Suppressor macrophage treated with lipopolysaccharide for 4 hours (primary cell): ENCODE data around the gene EIF4G3.
"Not testable (repeated sequence)": the region's sequence is repeated elsewhere in the genome, so short reads cannot be mapped to it uniquely, and the experiment has no call there.

Experiments used
- DNase-seq: peaks from one replicate; pipeline ENCODE4 v3.0.0-alpha.2; 2020

The EIF4G3 gene

DNA sequence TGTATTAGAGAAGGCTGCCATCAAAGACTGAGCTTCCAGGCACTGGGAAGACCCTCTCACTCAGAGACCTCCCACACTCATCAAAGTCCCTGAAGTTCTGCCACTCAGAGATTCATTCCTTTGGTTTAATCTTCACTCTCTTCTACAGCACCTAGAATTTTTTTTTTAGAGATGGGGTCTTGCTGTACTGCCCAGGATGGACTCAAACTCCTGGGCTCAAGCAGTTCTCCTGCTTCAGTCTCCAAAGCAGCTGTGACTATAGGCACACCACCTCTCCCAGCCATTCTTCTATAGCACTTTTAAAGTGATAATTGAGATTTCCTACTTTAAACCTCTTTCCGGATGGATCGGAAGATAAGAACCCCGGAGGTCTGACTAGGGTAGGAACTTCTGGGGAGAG lies 385.9 kb downstream of the EIF4G3 start:
- no peak for DNase-seq

DNA sequence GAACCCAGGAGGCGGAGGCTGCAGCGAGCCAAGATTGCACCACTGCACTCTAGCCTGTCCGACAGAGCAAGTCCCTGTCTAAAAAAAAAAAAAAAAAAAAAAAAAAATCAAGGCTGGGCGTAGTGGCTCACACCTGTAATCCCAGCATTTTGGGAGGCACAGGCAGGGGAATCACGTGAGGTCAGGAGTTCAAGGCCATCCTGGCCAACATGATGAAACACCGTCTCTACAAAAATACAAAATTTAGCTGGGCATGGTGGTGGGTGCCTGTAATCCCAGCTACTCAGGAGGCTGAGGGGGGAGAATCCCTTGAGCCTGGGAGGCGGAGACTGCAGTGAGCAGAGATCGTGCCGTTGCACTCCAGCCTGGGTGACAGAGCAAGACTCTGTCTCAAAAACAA lies 387.1 kb downstream of the EIF4G3 start:
- not testable (repeated sequence) for DNase-seq

DNA sequence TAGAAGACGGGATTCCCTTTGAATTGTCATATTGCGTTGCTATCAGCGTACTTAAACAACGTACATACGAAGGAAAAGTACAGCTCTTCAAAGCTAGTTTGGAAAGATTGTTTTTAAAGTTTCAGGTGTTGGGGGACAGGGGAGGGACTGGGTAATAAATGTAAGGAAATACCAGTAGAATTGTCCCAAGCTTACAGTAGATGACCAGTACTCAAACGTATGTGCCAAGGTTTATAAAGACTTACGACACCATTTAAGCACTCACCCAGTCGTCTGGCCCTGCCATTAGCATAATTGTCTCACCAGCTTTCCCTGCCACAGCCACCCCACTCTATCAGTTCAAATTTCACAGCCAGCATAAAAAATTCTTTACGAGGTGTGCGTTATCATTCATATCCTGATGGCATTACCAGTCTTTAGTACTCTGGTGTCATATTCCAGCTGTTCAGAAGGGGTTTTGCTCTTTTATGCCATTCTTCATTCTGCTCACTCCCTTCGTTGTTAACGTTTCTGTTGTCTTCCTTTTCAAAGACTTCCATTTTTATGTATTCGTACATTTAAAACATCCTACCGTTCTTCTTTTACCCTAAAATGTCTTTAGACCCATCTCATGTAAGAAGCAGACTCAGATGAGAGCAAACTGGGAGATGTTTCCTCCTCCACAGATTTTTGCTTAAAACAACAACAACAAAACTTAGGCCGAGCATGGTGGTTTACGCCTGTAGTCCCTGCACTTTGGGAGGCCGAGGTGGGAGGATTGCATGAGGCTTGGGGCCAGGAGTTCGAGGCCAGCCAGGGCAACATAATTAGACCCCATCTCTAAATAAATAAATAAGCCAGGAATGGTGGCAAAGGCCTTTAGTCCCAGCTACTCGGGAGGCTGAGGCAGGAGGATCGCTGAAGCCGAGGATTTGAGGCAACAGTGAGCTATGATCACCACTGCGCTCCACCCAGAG lies 388.6 kb downstream of the EIF4G3 start:
- peak; percentile 68 for DNase-seq

DNA sequence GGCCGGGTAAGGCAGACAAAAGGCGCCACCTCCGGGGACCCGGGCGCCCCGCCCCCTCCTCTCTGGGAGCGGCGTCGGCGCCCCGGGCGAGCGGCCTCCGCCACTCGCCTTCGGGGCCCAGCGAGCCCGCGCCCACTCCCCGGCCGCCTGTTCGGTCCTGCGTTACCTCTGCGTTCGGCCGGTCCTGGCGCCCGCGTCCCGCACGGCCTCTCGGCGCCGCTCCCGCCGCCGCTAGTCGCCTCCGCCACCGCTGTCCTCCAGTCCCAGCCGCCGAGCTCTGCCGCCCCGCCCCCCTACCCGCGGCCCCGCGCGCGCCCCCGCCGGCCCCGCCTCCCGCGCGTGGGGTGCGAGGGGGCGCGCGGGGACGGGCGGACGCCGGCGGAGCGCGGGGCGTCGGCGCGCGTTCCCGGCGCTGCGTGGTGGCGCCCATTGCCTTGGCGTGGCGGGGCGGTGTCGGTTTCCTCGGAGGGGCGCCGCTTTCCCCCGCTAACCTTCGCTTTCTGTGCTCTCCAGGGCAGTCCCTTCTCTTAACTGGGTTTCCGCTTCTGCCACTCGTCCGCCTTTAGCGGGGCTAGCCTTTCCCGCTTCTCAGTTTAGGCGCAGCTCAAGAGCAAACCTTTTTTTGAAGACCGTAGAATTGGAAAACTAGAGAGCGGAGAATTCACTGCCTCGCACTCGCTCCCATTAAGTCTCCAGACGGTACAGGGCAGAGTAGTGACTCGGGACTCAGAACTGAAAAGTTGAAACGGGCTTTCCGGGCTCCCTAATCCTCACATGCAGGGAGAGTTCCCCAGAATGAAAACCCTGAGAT lies 389.5 kb downstream of the EIF4G3 start, which contains the start of gene HP1BP3:
TSS of gene HP1BP3 (minus strand) at position 279 of the 811 bp plus-strand sequence. CDS start 6,867 bp downstream, outside the sequence.
- peak; percentile 91 for DNase-seq

DNA sequence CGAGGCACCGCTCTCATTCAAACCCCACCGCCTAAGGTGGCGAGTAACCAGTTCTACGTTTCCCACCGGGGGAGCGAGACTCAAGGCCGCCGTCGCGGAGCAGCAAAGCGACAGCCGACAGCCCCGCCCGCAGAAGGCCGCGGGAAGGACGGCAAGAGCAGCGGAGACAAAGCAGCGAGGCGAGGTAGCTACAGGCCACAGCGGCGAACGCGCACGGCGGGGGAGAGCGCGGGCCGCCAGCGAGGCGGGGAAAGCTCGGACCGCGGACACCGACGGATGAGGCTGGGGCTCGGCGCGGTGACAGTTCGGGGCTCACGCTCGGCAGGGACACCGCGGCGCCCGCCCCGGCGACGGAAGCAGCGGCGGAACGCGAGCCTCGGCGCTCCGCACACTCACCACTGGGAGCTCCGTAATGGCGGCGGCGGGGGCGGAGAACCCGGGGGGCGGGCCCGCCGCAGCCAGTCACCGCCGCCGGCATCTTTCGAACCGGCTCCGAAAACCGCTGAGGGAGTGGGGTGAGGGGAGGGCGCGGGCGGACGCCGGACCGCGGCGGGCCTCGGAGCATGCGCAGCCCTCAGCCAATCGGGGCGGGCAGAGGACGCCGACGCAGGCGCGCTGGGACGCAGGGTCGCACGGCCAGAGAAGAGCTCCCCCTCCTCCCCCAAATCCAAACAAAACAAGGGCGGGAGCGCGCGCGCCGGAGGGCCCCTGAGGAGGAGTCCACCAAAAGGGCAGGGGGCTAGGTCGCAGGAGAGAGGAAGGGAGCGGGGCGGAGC lies 390.3 kb downstream of the EIF4G3 start:
- peak; percentile 97 for DNase-seq

DNA sequence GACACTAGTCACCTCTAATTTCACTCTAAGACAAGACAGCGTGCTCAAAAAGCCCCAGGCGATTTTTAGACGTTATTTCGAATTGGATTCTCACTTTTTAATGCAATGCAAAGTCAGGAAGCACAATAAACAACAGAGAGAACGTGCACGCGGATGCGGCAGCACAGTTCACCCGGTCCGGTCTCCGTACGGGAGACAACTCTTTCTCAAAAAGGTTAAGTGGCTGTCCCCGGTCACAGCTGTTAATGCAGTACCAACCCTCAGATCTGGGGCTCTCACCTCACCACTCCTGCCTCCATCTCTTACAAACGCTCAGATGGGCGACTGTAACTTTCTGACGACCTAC lies 390.8 kb downstream of the EIF4G3 start:
- no peak for DNase-seq

DNA sequence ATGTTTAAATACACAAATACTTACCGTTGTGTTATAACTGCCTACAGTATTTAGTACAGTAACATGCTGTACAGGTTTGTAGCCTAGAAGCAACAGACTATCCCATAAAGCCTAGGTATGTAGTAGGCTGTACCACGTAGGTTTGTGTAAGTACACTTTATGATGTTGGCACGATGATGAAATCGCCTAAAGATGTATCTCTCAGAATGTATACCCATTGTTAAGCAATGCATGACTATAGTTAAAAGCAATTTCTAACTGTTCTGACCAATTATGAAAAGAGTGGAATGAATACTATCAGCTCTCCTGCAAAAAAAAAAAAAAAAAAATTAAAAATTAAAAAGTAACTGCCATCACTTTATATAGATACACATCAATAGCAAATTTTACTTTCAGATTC lies 401.0 kb downstream of the EIF4G3 start:
- no peak for DNase-seq

DNA sequence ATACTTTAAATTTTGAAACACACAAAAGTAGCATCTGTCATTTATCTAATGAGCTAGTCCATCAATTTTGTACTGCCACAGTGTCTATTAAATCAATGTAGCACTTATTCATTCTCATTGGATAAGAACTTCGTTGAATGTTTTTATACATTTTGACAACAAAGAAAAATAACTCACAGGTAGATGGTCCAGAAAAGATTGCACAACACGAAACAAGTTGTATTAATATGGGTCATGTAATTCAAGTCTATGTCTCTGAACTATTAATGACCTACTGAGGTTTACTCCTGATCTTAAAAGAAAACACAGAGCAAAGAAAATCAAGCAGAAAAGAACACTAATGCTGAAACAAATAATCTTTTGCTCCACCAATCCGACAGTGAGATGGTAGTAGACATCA lies 404.9 kb downstream of the EIF4G3 start:
- no peak for DNase-seq

DNA sequence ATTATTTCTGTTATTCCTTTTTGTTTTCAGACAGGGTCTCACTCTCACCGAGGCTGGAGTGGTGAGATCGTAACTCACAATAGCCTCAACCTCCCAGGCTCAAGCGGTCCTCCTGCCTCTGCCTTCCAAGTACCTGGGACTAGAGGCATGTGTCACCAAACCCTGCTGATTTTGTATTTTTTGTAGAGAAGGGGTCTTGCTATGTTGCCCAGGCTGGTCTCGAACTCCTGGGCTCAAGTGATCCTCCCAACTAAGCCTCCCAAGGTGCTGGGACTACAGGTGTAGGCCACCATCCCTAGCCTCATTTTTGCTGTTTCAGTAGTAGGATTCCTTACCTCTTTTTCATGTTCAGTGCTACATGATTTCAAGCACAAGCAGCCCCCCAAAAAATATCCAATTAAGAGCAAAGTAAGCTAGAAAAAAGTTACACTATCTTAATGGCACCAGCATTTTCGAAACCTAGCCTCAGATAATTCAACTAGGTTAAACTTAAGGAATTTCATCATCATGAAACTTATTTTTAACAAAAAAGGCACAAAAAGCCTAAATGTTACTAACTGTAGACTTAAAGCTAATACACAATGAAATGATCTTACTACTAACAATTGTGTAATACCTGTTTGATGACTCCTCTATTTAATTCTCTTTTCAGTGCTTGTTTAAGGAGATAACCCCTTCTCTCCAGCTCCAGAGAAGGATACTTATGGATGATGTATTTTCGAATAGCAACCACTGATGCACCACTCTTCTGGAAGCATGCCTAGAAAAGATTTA lies 406.2 kb downstream of the EIF4G3 start:
- no peak for DNase-seq

DNA sequence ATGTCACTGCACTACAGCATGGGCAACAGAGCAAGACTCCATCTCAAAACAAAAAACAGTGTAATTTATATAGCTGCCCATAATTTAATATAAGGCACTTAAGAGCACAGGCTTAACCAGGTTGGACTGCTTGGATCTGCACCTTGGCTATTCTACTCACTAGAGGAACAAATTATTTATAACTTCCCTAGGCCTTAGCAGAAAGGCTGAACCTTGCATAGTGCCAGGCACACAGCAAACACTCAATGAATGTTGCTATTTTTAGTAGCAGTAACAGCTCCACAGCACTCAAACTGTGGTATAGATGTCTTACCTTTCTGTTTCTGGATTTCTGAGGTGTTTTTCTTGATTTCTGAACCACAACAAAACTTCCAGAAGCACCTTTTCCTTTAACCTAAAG lies 409.4 kb downstream of the EIF4G3 start:
- no peak for DNase-seq

DNA sequence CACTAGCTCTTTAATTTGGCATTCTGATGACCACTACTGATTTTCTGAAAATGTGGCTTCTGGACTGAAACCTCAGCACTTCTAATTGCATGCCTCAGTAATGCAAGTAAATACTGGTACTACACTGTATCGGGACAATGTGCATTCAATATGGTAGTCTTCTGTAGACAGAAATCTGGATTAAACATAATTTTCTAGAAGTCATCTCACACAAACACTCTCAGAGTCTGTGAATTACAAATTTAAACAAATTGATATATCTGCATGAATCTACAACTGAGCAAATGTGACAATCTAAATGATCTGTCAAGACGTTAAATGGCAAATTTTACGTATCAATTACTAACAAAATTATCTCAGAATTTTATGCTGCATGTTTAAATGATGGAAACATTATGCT lies 413.3 kb downstream of the EIF4G3 start:
- no peak for DNase-seq

DNA sequence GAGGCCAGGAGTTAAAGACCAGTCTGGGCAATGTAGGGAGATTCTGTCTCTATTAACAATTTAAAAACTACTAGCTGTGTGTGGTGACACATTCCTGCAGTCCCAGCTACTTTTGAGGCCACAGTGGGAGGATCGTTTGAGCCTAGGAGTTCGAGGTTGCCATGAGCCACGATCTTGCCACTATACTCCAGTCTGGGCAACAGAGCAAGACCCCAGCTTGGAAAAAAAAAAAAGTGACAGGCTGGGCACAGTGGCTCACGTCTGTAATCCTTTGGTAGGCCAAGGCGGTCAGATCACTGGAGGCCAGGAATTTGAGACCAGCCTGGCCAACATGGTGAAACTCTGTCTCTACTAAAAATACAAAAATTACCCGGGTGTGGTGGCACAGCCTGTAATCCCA lies 416.4 kb downstream of the EIF4G3 start:
- DNase-seq = no peak
